Measurements from ENCODE around the gene EPB41L2.
"Not testable (repeated sequence)": the region's sequence is repeated elsewhere in the genome, so short reads cannot be mapped to it uniquely, and the experiment has no call there.

Gene EPB41L2

GRCh38 chr6:130920969-130921368 is 142.1 kb downstream of the EPB41L2 start:
- H3K36me3 Mint-ChIP-seq: peaks cover 2% of the 10 kb centered on the region
- no peaks in the 10 kb centered on the region for H3K27me3 Mint-ChIP-seq
- H3K27ac Mint-ChIP-seq: no peak overlapping the region
- H3K4me3 Mint-ChIP-seq: no peak overlapping the region
- H3K9me3 Mint-ChIP-seq: no peaks in the 10 kb centered on the region
- no peaks in the 10 kb centered on the region for H3K4me1 Mint-ChIP-seq

GRCh38 chr6:130918171-130918570 is 144.9 kb downstream of the EPB41L2 start:
- H3K4me3 Mint-ChIP-seq: no peak overlapping the region
- H3K36me3 Mint-ChIP-seq: peaks cover 2% of the 10 kb centered on the region
- peaks cover 3% of the 10 kb centered on the region for H3K4me1 Mint-ChIP-seq
- H3K27me3 Mint-ChIP-seq: no peaks in the 10 kb centered on the region
- no peak overlapping the region for H3K27ac Mint-ChIP-seq
- H3K9me3 Mint-ChIP-seq: no peaks in the 10 kb centered on the region

- H3K27ac Mint-ChIP-seq, H3K4me1 Mint-ChIP-seq, H3K27me3 Mint-ChIP-seq, H3K4me3 Mint-ChIP-seq, H3K9me3 Mint-ChIP-seq, H3K36me3 Mint-ChIP-seq: not testable (repeated sequence)
Observed at GRCh38 chr6:130915606-130916005, 147.4 kb downstream of the EPB41L2 start.

GRCh38 chr6:130913120-130913519 is 149.9 kb downstream of the EPB41L2 start:
- no peaks in the 10 kb centered on the region for H3K9me3 Mint-ChIP-seq
- peaks cover 9% of the 10 kb centered on the region for H3K4me1 Mint-ChIP-seq
- H3K4me3 Mint-ChIP-seq: no peak overlapping the region
- peaks cover 5% of the 10 kb centered on the region for H3K36me3 Mint-ChIP-seq
- no peak overlapping the region for H3K27ac Mint-ChIP-seq
- no peaks in the 10 kb centered on the region for H3K27me3 Mint-ChIP-seq

- H3K4me3 Mint-ChIP-seq: no peak overlapping the region
- no peak overlapping the region for H3K27ac Mint-ChIP-seq
- H3K27me3 Mint-ChIP-seq: no peaks in the 10 kb centered on the region
- peaks cover 5% of the 10 kb centered on the region for H3K36me3 Mint-ChIP-seq
- H3K4me1 Mint-ChIP-seq: peaks cover 9% of the 10 kb centered on the region
- no peaks in the 10 kb centered on the region for H3K9me3 Mint-ChIP-seq
Observed at GRCh38 chr6:130912434-130912833, 150.6 kb downstream of the EPB41L2 start.

GRCh38 chr6:130908958-130909357 is 154.1 kb downstream of the EPB41L2 start:
- no peak overlapping the region for H3K27ac Mint-ChIP-seq
- H3K27me3 Mint-ChIP-seq: no peaks in the 10 kb centered on the region
- no peak overlapping the region for H3K4me3 Mint-ChIP-seq
- no peaks in the 10 kb centered on the region for H3K9me3 Mint-ChIP-seq
- H3K4me1 Mint-ChIP-seq: peaks cover 9% of the 10 kb centered on the region
- H3K36me3 Mint-ChIP-seq: peaks cover 3% of the 10 kb centered on the region

- peaks cover 6% of the 10 kb centered on the region for H3K4me1 Mint-ChIP-seq
- H3K27ac Mint-ChIP-seq: no peak overlapping the region
- H3K4me3 Mint-ChIP-seq: no peak overlapping the region
- H3K9me3 Mint-ChIP-seq: no peaks in the 10 kb centered on the region
- no peaks in the 10 kb centered on the region for H3K27me3 Mint-ChIP-seq
- H3K36me3 Mint-ChIP-seq: peaks cover 3% of the 10 kb centered on the region
Observed at GRCh38 chr6:130908188-130908587, 154.9 kb downstream of the EPB41L2 start.

- no peaks in the 10 kb centered on the region for H3K27me3 Mint-ChIP-seq
- H3K27ac Mint-ChIP-seq: no peak overlapping the region
- H3K4me1 Mint-ChIP-seq: peaks cover 1% of the 10 kb centered on the region
- H3K36me3 Mint-ChIP-seq: peaks cover 3% of the 10 kb centered on the region
- H3K9me3 Mint-ChIP-seq: no peaks in the 10 kb centered on the region
- no peak overlapping the region for H3K4me3 Mint-ChIP-seq
Observed at GRCh38 chr6:130907687-130908086, 155.4 kb downstream of the EPB41L2 start.

- peaks cover 3% of the 10 kb centered on the region for H3K36me3 Mint-ChIP-seq
- no peaks in the 10 kb centered on the region for H3K27me3 Mint-ChIP-seq
- no peaks in the 10 kb centered on the region for H3K9me3 Mint-ChIP-seq
- H3K27ac Mint-ChIP-seq: no peak overlapping the region
- H3K4me1 Mint-ChIP-seq: no peaks in the 10 kb centered on the region
- no peak overlapping the region for H3K4me3 Mint-ChIP-seq
Observed at GRCh38 chr6:130906736-130907381, 156.2 kb downstream of the EPB41L2 start.

GRCh38 chr6:130903602-130904001 is 159.4 kb downstream of the EPB41L2 start:
- H3K27ac Mint-ChIP-seq: no peak overlapping the region
- no peaks in the 10 kb centered on the region for H3K36me3 Mint-ChIP-seq
- no peaks in the 10 kb centered on the region for H3K27me3 Mint-ChIP-seq
- H3K9me3 Mint-ChIP-seq: no peaks in the 10 kb centered on the region
- no peak overlapping the region for H3K4me3 Mint-ChIP-seq
- H3K4me1 Mint-ChIP-seq: no peaks in the 10 kb centered on the region

GRCh38 chr6:130903007-130903406 is 160.0 kb downstream of the EPB41L2 start:
- H3K36me3 Mint-ChIP-seq: no peaks in the 10 kb centered on the region
- no peaks in the 10 kb centered on the region for H3K27me3 Mint-ChIP-seq
- no peak overlapping the region for H3K27ac Mint-ChIP-seq
- no peaks in the 10 kb centered on the region for H3K9me3 Mint-ChIP-seq
- no peak overlapping the region for H3K4me3 Mint-ChIP-seq
- no peaks in the 10 kb centered on the region for H3K4me1 Mint-ChIP-seq

GRCh38 chr6:130900913-130901312 is 162.1 kb downstream of the EPB41L2 start:
- Mint-ChIP-seq H3K36me3 (no peaks in the 10 kb centered on the region), H3K4me3 (no peak overlapping the region), H3K9me3 (no peaks in the 10 kb centered on the region), H3K27me3 (no peaks in the 10 kb centered on the region), H3K27ac (no peak overlapping the region), H3K4me1 (no peaks in the 10 kb centered on the region)

- Mint-ChIP-seq H3K4me1 (no peaks in the 10 kb centered on the region), H3K27ac (no peak overlapping the region), H3K9me3 (no peaks in the 10 kb centered on the region), H3K4me3 (no peak overlapping the region), H3K36me3 (peaks cover 3% of the 10 kb centered on the region), H3K27me3 (no peaks in the 10 kb centered on the region)
Observed at GRCh38 chr6:130896249-130896648, 166.8 kb downstream of the EPB41L2 start.

GRCh38 chr6:130895516-130895915 is 167.5 kb downstream of the EPB41L2 start:
- Mint-ChIP-seq H3K4me1 (no peaks in the 10 kb centered on the region), H3K36me3 (peaks cover 3% of the 10 kb centered on the region), H3K27ac (no peak overlapping the region), H3K9me3 (no peaks in the 10 kb centered on the region), H3K27me3 (no peaks in the 10 kb centered on the region), H3K4me3 (no peak overlapping the region)

- peaks cover 4% of the 10 kb centered on the region for H3K36me3 Mint-ChIP-seq
- H3K4me3 Mint-ChIP-seq: no peak overlapping the region
- H3K4me1 Mint-ChIP-seq: no peaks in the 10 kb centered on the region
- no peaks in the 10 kb centered on the region for H3K27me3 Mint-ChIP-seq
- no peaks in the 10 kb centered on the region for H3K9me3 Mint-ChIP-seq
- H3K27ac Mint-ChIP-seq: no peak overlapping the region
Observed at GRCh38 chr6:130893766-130894165, 169.3 kb downstream of the EPB41L2 start.

- Mint-ChIP-seq H3K27me3 (no peaks in the 10 kb centered on the region), H3K27ac (no peak overlapping the region)
Observed at GRCh38 chr6:130893277-130893676, 169.8 kb downstream of the EPB41L2 start.

GRCh38 chr6:130890521-130890971 is 172.5 kb downstream of the EPB41L2 start:
- Mint-ChIP-seq H3K4me3 (no peak overlapping the region), H3K27ac (no peak overlapping the region), H3K4me1 (no peaks in the 10 kb centered on the region), H3K9me3 (no peaks in the 10 kb centered on the region), H3K36me3 (peaks cover 4% of the 10 kb centered on the region), H3K27me3 (no peaks in the 10 kb centered on the region)

More at GRCh38 chr6:130893277-130893676, 169.8 kb downstream of the EPB41L2 start:
- Mint-ChIP-seq H3K4me3 (no peak overlapping the region), H3K9me3 (no peaks in the 10 kb centered on the region), H3K4me1 (no peaks in the 10 kb centered on the region), H3K36me3 (peaks cover 4% of the 10 kb centered on the region)

Data from activated naive CD4-positive, alpha-beta T cell treated with anti-CD3 and anti-CD28 coated beads, Interleukin-2, amount 50 U/mL, for 24 hours (primary cell).